Tibial nerve (tissue), 4 donors: ENCODE results near the gene RBBP5.

Source experiments
- CTCF ChIP-seq, 5 experiments: fragments of 200-600 bp in 3 of 5; fragments of 450-650 bp in 2 of 5; sonication (generic) in 3 of 5; IDR thresholded peaks; one replicate each; pipeline ENCODE4 v1.5.1; 2016 to 2019; ENCODE audit warnings: antibody characterized with exemption in 5 of 5, mild to moderate bottlenecking in 3 of 5, moderate library complexity in 2 of 5
- EP300 ChIP-seq, 2 donors: sonication (generic); formaldehyde crosslinking; IDR thresholded peaks; one replicate each; pipeline ENCODE4 v1.6.1; 2017; ENCODE audit warnings: antibody characterized with exemption in 2 of 2, mild to moderate bottlenecking in 1 of 2
- POLR2A ChIP-seq, 2 donors: fragments of 450-650 bp; IDR thresholded peaks; one replicate each; pipeline ENCODE4 v1.6.1; 2017; ENCODE audit warnings: antibody characterized with exemption in 2 of 2, mild to moderate bottlenecking in 2 of 2, moderate library complexity in 2 of 2

- TF ChIP-seq CTCF (IDR thresholded peaks at IDR 0.05): no peak
- no peak for TF ChIP-seq POLR2A (IDR thresholded peaks at IDR 0.05)
- TF ChIP-seq EP300 (IDR thresholded peaks at IDR 0.05): no peak
These were observed 76.6 kb downstream of the RBBP5 start for GRCh38 chr1:205045146-205045545.
